Activated T-cell treated with anti-CD3 and anti-CD28 coated beads, Interleukin-2, amount 50 U/mL, for 24 hours (primary cell): ENCODE measurements around the gene CSRP1.

ENCODE experiments used
- DNase-seq: peaks from one replicate; pipeline ENCODE4 v3.0.0-alpha.2; 2020
- H3K27ac Mint-ChIP-seq: 2 replicates; pipeline ENCODE4 v1.8.0; 2020; ENCODE audit warnings: mild to moderate bottlenecking, mixed read lengths
- H3K27me3 Mint-ChIP-seq: 2 replicates; pipeline ENCODE4 v1.8.0; 2020; ENCODE audit warnings: mixed read lengths
- H3K36me3 Mint-ChIP-seq: 2 replicates; pipeline ENCODE4 v1.8.0; 2020; ENCODE audit warnings: low read depth, mixed read lengths
- H3K4me1 Mint-ChIP-seq: 2 replicates; pipeline ENCODE4 v1.8.0; 2020; ENCODE audit warnings: low read depth, mixed read lengths
- H3K4me3 Mint-ChIP-seq: 2 replicates; pipeline ENCODE4 v1.8.0; 2020; ENCODE audit warnings: mild to moderate bottlenecking, moderate library complexity, mixed read lengths
- H3K9me3 Mint-ChIP-seq: 2 replicates; pipeline ENCODE4 v1.8.0; 2020; ENCODE audit warnings: mixed read lengths

The CSRP1 gene

DNA sequence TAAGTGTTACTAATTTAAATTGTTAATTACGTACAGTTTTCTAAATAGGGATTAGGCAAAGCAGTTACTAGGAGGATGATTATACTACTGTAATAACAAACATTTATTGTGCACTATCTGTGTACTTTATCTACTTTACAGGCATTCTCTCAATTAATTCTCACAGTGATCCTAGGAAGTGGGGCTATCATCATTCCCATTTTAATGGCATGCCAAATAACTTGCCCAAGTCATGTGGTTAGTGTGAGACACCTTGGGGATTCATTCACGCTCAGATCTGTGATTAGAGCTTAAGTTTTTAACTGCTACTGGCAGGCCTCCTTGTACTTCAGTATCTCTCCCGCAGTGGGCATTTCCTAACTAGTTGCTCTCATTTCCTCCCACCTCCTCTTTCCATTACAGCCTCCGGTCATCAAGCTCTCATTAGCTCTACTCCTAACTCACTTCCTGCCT is 49.4 kb downstream of the CSRP1 start:
- H3K36me3 Mint-ChIP-seq: no peaks in the 10 kb centered on the region

DNA sequence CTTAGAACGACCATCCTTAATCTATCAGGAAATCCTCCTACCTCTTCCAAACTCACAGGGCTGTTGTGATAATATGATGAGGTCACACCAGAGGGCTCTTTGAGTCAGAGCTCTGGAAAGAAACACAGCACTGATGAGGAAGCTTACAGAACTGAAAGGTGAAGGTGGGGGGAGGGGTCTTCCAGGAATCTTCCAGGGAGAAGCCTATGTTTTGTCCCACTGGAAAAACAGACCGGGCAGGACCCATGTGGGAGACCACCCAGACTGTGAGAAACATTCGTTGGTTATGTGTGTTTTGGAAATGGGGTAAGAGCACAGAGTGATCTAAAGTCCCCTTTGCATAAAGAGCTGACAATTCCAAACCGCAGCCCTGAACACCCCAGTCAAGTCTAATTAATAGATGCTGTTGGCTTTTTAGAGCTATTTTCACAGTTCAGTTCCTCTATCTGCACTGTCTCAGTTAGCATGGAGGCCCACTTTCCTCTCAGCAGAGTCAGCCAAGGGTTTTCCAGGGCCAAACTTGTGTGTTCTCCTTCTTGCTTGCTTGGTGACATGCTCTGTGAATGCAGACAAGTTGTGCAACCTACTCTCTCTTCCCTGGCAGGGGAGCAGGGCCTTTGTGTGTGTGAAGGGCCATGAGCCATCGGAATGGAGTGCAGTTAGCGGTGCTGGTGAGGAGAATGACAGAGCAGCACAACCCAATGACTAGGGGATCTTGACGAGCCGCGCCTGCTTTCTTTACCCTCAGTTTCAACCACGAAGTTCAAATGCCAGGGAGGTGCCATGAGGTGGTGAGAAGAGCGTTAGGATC is 50.2 kb downstream of the CSRP1 start:
- Mint-ChIP-seq H3K27me3 (peaks cover 30% of the 10 kb centered on the region), H3K27ac (no peak overlapping the region), H3K4me1 (peaks cover 16% of the 10 kb centered on the region), H3K4me3 (no peak overlapping the region), H3K36me3 (no peaks in the 10 kb centered on the region), H3K9me3 (no peaks in the 10 kb centered on the region)
- DNase-seq: no peak

More for the DNA sequence above, 49.4 kb downstream of the CSRP1 start:
- H3K4me3 Mint-ChIP-seq: no peak overlapping the region
- H3K9me3 Mint-ChIP-seq: no peaks in the 10 kb centered on the region
- DNase-seq: no peak
- peaks cover 24% of the 10 kb centered on the region for H3K27me3 Mint-ChIP-seq
- peaks cover 16% of the 10 kb centered on the region for H3K4me1 Mint-ChIP-seq
- no peak overlapping the region for H3K27ac Mint-ChIP-seq

GRCh38 chr1:201455098-201455497 is 51.8 kb downstream of the CSRP1 start:
- H3K27me3 Mint-ChIP-seq: peaks cover 35% of the 10 kb centered on the region

DNA sequence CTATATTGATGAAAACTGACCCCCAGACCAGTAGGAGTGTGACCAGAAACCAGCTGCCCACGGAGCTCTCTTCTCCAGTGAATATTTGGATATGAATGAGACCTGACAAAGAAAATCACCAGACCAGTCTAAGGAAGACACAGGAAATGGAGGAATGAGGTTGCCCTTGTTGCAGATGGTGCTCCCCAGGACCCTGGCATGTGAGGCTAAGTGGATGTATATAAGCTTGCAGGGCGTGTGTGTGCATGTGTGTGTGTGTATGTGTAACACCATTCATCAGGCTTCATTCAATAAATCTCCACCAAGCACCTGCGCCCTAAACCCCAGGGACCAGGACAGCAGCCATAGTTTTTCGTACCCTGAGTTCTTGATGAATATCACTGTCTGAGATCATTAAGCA is 52.3 kb downstream of the CSRP1 start:
- H3K27ac Mint-ChIP-seq: no peak overlapping the region
- H3K4me1 Mint-ChIP-seq: peaks cover 18% of the 10 kb centered on the region
- no peak overlapping the region for H3K4me3 Mint-ChIP-seq
- H3K36me3 Mint-ChIP-seq: no peaks in the 10 kb centered on the region
- no peak for DNase-seq
- no peaks in the 10 kb centered on the region for H3K9me3 Mint-ChIP-seq
- H3K27me3 Mint-ChIP-seq: peaks cover 38% of the 10 kb centered on the region

More at GRCh38 chr1:201455098-201455497, 51.8 kb downstream of the CSRP1 start:
- Mint-ChIP-seq H3K9me3 (no peaks in the 10 kb centered on the region), H3K27ac (no peak overlapping the region), H3K36me3 (no peaks in the 10 kb centered on the region), H3K4me1 (peaks cover 18% of the 10 kb centered on the region), H3K4me3 (no peak overlapping the region)
- DNase-seq: no peak

DNA sequence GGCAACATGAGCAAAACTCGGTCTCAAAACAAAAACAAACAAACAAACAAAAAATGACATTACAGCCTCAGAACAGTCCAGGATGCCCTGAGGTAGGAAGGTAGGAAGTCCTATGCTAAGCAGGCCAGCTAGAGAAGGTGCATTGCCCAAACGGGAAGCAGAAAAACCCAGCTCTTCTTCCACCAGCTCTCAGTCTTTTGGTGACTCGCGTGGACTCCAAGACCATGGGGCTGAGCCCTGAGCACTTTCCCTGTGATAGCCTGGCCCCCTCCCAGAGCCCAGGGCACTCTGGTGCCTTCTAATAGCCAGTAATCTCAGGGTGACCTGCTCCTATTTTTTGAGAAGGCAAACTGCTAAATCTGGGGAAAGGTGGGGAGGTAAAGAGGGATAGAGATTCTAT is 54.1 kb downstream of the CSRP1 start:
- peaks cover 49% of the 10 kb centered on the region for H3K27me3 Mint-ChIP-seq
- H3K4me3 Mint-ChIP-seq: no peak overlapping the region
- no peaks in the 10 kb centered on the region for H3K9me3 Mint-ChIP-seq
- no peak for DNase-seq
- no peaks in the 10 kb centered on the region for H3K36me3 Mint-ChIP-seq
- no peak overlapping the region for H3K27ac Mint-ChIP-seq
- peaks cover 20% of the 10 kb centered on the region for H3K4me1 Mint-ChIP-seq

- Mint-ChIP-seq H3K27me3 (peaks cover 47% of the 10 kb centered on the region), H3K4me1 (peaks cover 20% of the 10 kb centered on the region), H3K36me3 (no peaks in the 10 kb centered on the region), H3K9me3 (no peaks in the 10 kb centered on the region), H3K4me3 (no peak overlapping the region), H3K27ac (no peak overlapping the region)
- no peak for DNase-seq
Measured at GRCh38 chr1:201450721-201451291, 56.1 kb downstream of the CSRP1 start.

DNA sequence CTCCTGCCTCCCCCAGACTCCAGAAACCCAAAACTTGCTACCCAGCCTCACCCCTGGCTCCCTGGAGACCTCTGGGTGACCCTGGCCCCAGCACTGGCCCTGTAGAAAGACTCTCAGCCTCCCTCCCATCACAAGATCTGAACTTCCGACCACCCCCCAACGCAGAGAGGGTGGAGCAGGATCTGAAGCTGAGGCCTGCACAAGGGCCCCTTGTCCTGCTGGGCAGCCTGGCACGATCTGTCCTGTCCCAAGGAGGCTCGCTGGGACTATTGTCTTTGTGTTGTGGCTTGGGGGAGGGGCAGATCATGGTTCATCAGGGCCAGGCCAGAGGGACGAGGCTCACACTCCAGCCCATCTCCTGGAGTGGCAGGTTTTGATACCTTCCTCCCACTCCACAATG is 57.9 kb downstream of the CSRP1 start:
- peaks cover 14% of the 10 kb centered on the region for H3K4me1 Mint-ChIP-seq
- no peaks in the 10 kb centered on the region for H3K36me3 Mint-ChIP-seq
- no peaks in the 10 kb centered on the region for H3K9me3 Mint-ChIP-seq
- H3K27ac Mint-ChIP-seq: no peak overlapping the region
- H3K4me3 Mint-ChIP-seq: no peak overlapping the region
- DNase-seq: no peak
- H3K27me3 Mint-ChIP-seq: peaks cover 37% of the 10 kb centered on the region

DNA sequence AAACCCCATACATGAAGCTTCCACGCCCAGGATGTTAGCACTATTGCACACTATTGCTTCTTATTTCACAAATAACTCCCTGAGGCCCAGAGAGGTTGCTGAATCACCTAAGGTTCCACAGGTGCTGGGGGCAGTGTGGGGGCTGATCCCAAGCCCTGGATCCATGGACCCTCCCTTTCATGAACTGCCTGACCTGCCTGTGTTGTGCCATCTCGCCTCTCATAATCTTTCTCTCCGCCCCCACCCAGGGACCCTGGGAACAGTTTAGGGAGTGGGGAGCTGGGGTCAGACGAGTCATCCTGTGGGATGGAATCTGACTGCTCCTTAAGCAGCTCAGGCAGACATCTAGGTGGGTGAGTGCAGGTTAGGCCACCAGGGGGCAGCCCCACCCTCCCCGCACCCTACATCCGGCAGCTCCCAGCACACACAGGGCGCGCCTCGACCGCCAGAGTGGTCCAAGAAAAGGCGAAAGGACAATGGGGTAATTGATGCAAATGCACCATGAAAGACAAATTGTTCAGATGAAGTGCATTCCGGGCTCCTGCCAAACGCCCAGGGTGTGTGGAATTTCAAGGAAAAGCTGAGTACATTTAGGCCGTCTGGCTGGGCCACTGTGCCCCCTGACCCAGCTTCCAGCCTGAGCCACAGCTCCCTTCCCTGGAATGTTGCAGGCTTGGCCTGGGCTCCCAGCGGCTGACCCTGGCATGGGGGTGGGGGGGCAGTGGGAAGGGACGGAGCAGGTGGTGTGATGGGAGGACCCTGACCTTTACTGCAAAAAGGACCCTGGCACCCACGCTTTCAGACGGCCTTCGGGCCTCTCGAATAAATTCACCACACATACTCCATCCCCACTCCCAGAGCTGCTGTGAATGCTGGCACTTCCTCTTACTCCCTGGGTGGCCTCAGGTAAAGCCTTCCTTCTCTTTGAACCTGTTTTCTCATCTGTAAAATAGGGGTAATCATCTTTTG is 58.7 kb downstream of the CSRP1 start:
- peaks cover 7% of the 10 kb centered on the region for H3K4me1 Mint-ChIP-seq

GRCh38 chr1:201445310-201445709 is 61.6 kb downstream of the CSRP1 start:
- H3K4me1 Mint-ChIP-seq: peaks cover 4% of the 10 kb centered on the region
- H3K4me3 Mint-ChIP-seq: no peak overlapping the region
- H3K27ac Mint-ChIP-seq: no peak overlapping the region
- H3K27me3 Mint-ChIP-seq: peaks cover 20% of the 10 kb centered on the region
- H3K36me3 Mint-ChIP-seq: no peaks in the 10 kb centered on the region
- H3K9me3 Mint-ChIP-seq: no peaks in the 10 kb centered on the region
- DNase-seq: no peak

More for the DNA sequence above, 58.7 kb downstream of the CSRP1 start:
- no peak overlapping the region for H3K4me3 Mint-ChIP-seq
- no peak overlapping the region for H3K27ac Mint-ChIP-seq
- H3K27me3 Mint-ChIP-seq: peaks cover 36% of the 10 kb centered on the region
- peak; percentile 76 for DNase-seq
- H3K9me3 Mint-ChIP-seq: no peaks in the 10 kb centered on the region
- H3K36me3 Mint-ChIP-seq: no peaks in the 10 kb centered on the region

- DNase-seq: no peak
- H3K4me3 Mint-ChIP-seq: no peak overlapping the region
- peaks cover 4% of the 10 kb centered on the region for H3K4me1 Mint-ChIP-seq
- H3K36me3 Mint-ChIP-seq: no peaks in the 10 kb centered on the region
- H3K9me3 Mint-ChIP-seq: no peaks in the 10 kb centered on the region
- H3K27me3 Mint-ChIP-seq: peaks cover 18% of the 10 kb centered on the region
- H3K27ac Mint-ChIP-seq: no peak overlapping the region
Measured at GRCh38 chr1:201444792-201445191, 62.1 kb downstream of the CSRP1 start.

DNA sequence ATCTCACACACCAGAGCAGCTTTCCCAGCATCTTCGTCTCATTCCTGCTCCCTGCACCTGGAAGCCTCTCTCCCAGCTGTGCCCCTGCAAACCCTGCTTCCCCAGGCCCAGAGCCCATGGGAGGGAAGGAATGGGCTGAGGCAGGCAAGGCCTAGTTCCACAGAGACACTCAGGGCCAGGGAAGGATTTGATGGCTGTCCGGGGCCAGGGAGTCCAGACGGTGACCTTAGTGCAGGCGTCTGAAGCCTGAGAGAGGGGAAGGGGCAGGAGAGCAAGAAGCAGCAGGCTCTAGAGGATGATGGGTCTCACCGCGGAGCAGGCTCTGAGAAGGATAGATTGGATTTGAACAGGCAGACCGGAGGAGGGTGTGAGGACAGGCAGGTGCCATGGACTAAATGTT is 63.2 kb downstream of the CSRP1 start:
- no peak overlapping the region for H3K4me3 Mint-ChIP-seq
- peaks cover 4% of the 10 kb centered on the region for H3K4me1 Mint-ChIP-seq
- no peak for DNase-seq

DNA sequence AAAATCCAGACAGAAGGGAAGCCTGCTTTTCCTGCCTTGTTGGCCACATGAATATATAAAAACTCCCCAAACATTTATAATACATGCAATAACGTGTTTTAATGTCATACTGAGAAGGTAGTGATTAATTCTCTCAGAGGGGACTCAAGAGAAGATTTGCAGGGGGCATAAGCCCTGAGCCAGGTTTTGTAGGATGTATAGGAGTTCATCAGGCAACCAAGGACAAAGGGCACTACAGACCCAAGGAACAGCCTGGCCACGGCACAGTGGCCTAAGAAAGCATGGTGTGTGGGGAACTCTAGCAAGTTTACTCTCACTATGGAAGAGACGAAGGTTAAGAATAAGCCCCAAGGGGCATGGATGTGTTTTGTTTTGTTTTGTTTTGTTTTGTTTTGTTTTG is 70.0 kb downstream of the CSRP1 start:
- peaks cover 21% of the 10 kb centered on the region for H3K27me3 Mint-ChIP-seq
- no peak overlapping the region for H3K4me3 Mint-ChIP-seq
- H3K9me3 Mint-ChIP-seq: no peaks in the 10 kb centered on the region
- no peak overlapping the region for H3K27ac Mint-ChIP-seq
- peaks cover 6% of the 10 kb centered on the region for H3K4me1 Mint-ChIP-seq
- DNase-seq: no peak
- H3K36me3 Mint-ChIP-seq: no peaks in the 10 kb centered on the region

More for the DNA sequence above, 63.2 kb downstream of the CSRP1 start:
- H3K36me3 Mint-ChIP-seq: no peaks in the 10 kb centered on the region
- H3K27me3 Mint-ChIP-seq: peaks cover 14% of the 10 kb centered on the region
- no peaks in the 10 kb centered on the region for H3K9me3 Mint-ChIP-seq
- no peak overlapping the region for H3K27ac Mint-ChIP-seq

DNA sequence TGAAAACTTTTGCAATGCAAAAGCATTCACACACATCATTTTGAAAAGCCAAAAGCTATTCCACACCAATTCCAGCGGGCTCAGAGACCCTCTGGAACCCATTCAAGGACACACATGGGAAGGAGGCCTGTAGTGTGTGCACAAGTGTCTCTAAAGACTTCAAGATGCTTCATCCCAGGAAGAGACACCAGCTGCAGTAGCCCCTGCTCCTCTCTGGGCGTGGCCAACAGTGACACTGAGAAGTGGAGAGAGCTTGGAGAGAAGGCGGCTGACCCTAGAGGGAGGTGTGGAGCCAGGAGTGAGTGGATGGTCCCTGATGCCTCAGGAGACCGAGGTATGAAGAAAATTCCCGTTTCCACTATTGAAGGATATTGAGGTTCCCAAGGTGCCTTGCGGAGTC is 70.5 kb downstream of the CSRP1 start:
- H3K27me3 Mint-ChIP-seq: peaks cover 21% of the 10 kb centered on the region
- H3K27ac Mint-ChIP-seq: no peak overlapping the region
- peaks cover 6% of the 10 kb centered on the region for H3K4me1 Mint-ChIP-seq
- no peaks in the 10 kb centered on the region for H3K36me3 Mint-ChIP-seq
- H3K9me3 Mint-ChIP-seq: no peaks in the 10 kb centered on the region
- DNase-seq: no peak
- H3K4me3 Mint-ChIP-seq: no peak overlapping the region

DNA sequence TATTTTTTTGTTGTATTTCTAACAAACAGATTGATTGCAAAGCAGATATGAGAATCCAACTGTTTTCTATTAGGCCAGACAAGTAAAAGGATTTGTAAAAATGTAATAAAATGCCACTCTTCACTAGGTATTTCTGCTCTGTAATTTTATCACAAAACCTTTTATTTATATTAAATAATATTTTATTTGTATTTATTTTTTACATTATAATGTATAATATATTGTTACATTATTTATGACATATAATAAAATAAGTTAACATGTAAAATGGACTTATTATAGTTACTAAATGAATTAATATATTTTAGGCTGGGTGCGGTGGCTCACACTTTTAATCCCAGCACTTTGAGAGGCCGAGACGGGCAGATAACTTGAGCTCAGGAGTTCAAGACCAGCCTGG is 72.7 kb downstream of the CSRP1 start:
- Mint-ChIP-seq H3K27ac (no peak overlapping the region), H3K36me3 (no peaks in the 10 kb centered on the region), H3K4me3 (no peak overlapping the region), H3K4me1 (peaks cover 6% of the 10 kb centered on the region), H3K9me3 (no peaks in the 10 kb centered on the region), H3K27me3 (peaks cover 22% of the 10 kb centered on the region)
- DNase-seq: no peak
